K562 (cell line): ENCODE results near the gene ZSCAN32. TPM values are rescaled to one million over a fixed set of nuclear protein-coding genes. Genes with fewer than 3 reads are reported as not detected.

Experiments used
- L3MBTL2 ChIP-seq: fragments of 450-650 bp; IDR thresholded peaks from 2 replicates; pipeline ENCODE4 v1.6.1; 2016; ENCODE audit warnings: mild to moderate bottlenecking, moderate library complexity
- MBD2 ChIP-seq: sonication (generic); IDR thresholded peaks from 2 replicates; pipeline ENCODE4 v1.6.1; 2016; ENCODE audit warnings: low read depth, borderline replicate concordance
- NCOA1 ChIP-seq: fragments of 450-650 bp; IDR thresholded peaks from 2 replicates; pipeline ENCODE4 v1.6.1; 2016; ENCODE audit warnings: low read depth
- POLR2G ChIP-seq: fragments of 200-400 bp; formaldehyde crosslinking; IDR thresholded peaks from 2 replicates; pipeline ENCODE4 v1.6.1; 2017; ENCODE audit warnings: low read depth, mild to moderate bottlenecking, antibody characterized with exemption, low read length, moderate library complexity
- RREB1 ChIP-seq: fragments of 250-450 bp; sonication (Bioruptor Pico); IDR thresholded peaks from 2 replicates; pipeline ENCODE4 v1.4.0; 2020
- SREBF2 ChIP-seq: sonication (generic); formaldehyde crosslinking; IDR thresholded peaks from 2 replicates; pipeline ENCODE4 v1.4.0; 2020; ENCODE audit warnings: mild to moderate bottlenecking, missing genetic modification reagents
- ZEB2 ChIP-seq: fragments of 450-650 bp; IDR thresholded peaks from 2 replicates; pipeline ENCODE4 v1.6.1; 2016
- ZNF764 ChIP-seq: fragments of 250-450 bp; sonication (Bioruptor Pico); IDR thresholded peaks from 2 replicates; pipeline ENCODE4 v1.4.0; 2020; ENCODE audit warnings: low read depth, mild to moderate bottlenecking, moderate library complexity
- polyA plus RNA-seq, 8 experiments: library from polyadenylated mRNA; depleted of rRNA in 4 of 8; stranded (reverse) in 5 of 8; unstranded in 3 of 8; fragments of >200 nt; fragmentation: Nextera tagmentation in 2 of 8; fragmentation: Illumina TruSeq in 1 of 8; extraction: Ambion mirVana in 2 of 8; extraction: Trizol in 1 of 8; gene quantifications; 2 replicates each; pipeline versions ENCODE4 v1.2.1 to v1.2.3, GENCODE V29; 2011 to 2014; ENCODE audit warnings: inconsistent platforms in 1 of 8, missing spikeins in 1 of 8
- total RNA-seq, 7 experiments: library from RNA; depleted of rRNA in 6 of 7; stranded (reverse); fragments of >200 nt in 6 of 7; fragmentation: Illumina TruSeq in 2 of 7; extraction: Trizol in 2 of 7; gene quantifications; 2 replicates each; pipeline versions ENCODE4 v1.2.1 to v1.2.3, GENCODE V29; 2011 to 2021; ENCODE audit warnings: low replicate concordance in 1 of 7
- TF ChIP-seq, protein P1 (sequence below), 2 experiments: fragments of 450-650 bp; IDR thresholded peaks; 2 replicates each; pipeline ENCODE4 v1.6.1; 2018; ENCODE audit warnings: mild to moderate bottlenecking in 2 of 2, low read depth in 1 of 2; ENCODE audit not compliant: partially characterized antibody in 2 of 2
- TF ChIP-seq, protein P2 (sequence below): sonication (generic); formaldehyde crosslinking; IDR thresholded peaks from 2 replicates; pipeline ENCODE4 v1.8.1; 2023; ENCODE audit warnings: missing genetic modification reagents, mild to moderate bottlenecking, borderline replicate concordance
- TF ChIP-seq, protein P3 (sequence below): IDR thresholded peaks from 3 replicates; pipeline ENCODE4 v1.6.1; 2011; ENCODE audit warnings: borderline replicate concordance, mild to moderate bottlenecking; ENCODE audit not compliant: insufficient read length, insufficient read depth

The ZSCAN32 gene
- total and polyA plus RNA-seq, 9 of the 15 experiments (the other 6 are each of a cell fraction or from before 2014, with no cell fraction given) = 16.0 to 29.4 (median 19.2) TPM

- TF ChIP-seq, protein P1, sequence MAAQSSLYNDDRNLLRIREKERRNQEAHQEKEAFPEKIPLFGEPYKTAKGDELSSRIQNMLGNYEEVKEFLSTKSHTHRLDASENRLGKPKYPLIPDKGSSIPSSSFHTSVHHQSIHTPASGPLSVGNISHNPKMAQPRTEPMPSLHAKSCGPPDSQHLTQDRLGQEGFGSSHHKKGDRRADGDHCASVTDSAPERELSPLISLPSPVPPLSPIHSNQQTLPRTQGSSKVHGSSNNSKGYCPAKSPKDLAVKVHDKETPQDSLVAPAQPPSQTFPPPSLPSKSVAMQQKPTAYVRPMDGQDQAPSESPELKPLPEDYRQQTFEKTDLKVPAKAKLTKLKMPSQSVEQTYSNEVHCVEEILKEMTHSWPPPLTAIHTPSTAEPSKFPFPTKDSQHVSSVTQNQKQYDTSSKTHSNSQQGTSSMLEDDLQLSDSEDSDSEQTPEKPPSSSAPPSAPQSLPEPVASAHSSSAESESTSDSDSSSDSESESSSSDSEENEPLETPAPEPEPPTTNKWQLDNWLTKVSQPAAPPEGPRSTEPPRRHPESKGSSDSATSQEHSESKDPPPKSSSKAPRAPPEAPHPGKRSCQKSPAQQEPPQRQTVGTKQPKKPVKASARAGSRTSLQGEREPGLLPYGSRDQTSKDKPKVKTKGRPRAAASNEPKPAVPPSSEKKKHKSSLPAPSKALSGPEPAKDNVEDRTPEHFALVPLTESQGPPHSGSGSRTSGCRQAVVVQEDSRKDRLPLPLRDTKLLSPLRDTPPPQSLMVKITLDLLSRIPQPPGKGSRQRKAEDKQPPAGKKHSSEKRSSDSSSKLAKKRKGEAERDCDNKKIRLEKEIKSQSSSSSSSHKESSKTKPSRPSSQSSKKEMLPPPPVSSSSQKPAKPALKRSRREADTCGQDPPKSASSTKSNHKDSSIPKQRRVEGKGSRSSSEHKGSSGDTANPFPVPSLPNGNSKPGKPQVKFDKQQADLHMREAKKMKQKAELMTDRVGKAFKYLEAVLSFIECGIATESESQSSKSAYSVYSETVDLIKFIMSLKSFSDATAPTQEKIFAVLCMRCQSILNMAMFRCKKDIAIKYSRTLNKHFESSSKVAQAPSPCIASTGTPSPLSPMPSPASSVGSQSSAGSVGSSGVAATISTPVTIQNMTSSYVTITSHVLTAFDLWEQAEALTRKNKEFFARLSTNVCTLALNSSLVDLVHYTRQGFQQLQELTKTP (IDR thresholded peaks at IDR 0.05; ENCODE audit: low read depth in 1 of 2, partially characterized antibody in 2 of 2) = peak in 1 of 2 experiments; percentile 85
- TF ChIP-seq POLR2G (no peak), ZNF764 (CRISPR knock-in tag) (no peak), RREB1 (CRISPR knock-in tag) (no peak), L3MBTL2 (peak; percentile 53; the same call in 1 of the 2 replicates), NCOA1 (peak; percentile 82), SREBF2 (no peak), MBD2 (peak; percentile 57; the same call in 1 of the 2 replicates), ZEB2 (peak; percentile 95)
- TF ChIP-seq, protein P2, sequence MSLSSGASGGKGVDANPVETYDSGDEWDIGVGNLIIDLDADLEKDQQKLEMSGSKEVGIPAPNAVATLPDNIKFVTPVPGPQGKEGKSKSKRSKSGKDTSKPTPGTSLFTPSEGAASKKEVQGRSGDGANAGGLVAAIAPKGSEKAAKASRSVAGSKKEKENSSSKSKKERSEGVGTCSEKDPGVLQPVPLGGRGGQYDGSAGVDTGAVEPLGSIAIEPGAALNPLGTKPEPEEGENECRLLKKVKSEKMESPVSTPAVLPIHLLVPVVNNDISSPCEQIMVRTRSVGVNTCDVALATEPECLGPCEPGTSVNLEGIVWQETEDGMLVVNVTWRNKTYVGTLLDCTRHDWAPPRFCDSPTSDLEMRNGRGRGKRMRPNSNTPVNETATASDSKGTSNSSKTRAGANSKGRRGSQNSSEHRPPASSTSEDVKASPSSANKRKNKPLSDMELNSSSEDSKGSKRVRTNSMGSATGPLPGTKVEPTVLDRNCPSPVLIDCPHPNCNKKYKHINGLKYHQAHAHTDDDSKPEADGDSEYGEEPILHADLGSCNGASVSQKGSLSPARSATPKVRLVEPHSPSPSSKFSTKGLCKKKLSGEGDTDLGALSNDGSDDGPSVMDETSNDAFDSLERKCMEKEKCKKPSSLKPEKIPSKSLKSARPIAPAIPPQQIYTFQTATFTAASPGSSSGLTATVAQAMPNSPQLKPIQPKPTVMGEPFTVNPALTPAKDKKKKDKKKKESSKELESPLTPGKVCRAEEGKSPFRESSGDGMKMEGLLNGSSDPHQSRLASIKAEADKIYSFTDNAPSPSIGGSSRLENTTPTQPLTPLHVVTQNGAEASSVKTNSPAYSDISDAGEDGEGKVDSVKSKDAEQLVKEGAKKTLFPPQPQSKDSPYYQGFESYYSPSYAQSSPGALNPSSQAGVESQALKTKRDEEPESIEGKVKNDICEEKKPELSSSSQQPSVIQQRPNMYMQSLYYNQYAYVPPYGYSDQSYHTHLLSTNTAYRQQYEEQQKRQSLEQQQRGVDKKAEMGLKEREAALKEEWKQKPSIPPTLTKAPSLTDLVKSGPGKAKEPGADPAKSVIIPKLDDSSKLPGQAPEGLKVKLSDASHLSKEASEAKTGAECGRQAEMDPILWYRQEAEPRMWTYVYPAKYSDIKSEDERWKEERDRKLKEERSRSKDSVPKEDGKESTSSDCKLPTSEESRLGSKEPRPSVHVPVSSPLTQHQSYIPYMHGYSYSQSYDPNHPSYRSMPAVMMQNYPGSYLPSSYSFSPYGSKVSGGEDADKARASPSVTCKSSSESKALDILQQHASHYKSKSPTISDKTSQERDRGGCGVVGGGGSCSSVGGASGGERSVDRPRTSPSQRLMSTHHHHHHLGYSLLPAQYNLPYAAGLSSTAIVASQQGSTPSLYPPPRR (CRISPR knock-in tag) = peak; percentile 74; the same call in 1 of the 2 replicates
- TF ChIP-seq, protein P3, sequence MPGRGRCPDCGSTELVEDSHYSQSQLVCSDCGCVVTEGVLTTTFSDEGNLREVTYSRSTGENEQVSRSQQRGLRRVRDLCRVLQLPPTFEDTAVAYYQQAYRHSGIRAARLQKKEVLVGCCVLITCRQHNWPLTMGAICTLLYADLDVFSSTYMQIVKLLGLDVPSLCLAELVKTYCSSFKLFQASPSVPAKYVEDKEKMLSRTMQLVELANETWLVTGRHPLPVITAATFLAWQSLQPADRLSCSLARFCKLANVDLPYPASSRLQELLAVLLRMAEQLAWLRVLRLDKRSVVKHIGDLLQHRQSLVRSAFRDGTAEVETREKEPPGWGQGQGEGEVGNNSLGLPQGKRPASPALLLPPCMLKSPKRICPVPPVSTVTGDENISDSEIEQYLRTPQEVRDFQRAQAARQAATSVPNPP = no peak
Measured at GRCh38 chr16:3348547-3349167, 52.1 kb downstream of the ZSCAN32 start (continued).
